Smooth muscle cell (in vitro differentiated cells): ENCODE measurements around the gene ATXN7. TPM values are rescaled to one million over a fixed set of nuclear protein-coding genes. Genes with fewer than 3 reads are reported as not detected.

Experiments
- DNase-seq: peaks from one replicate; lab custom pipeline; 2025; ENCODE audit not compliant: unreplicated experiment; lab: John Stamatoyannopoulos, UW
- H2AFZ ChIP-seq: fragments of 200-600 bp; sonication (generic); 2 replicates; pipeline ENCODE4 v1.6.0; 2016; ENCODE audit warnings: antibody characterized with exemption, low read depth, mild to moderate bottlenecking
- H3F3A ChIP-seq: fragments of 200-600 bp; sonication (generic); 2 replicates; pipeline ENCODE4 v1.6.0; 2017; ENCODE audit warnings: antibody characterized with exemption, low read depth
- H3K27ac ChIP-seq: fragments of 200-600 bp; sonication (generic); 2 replicates; pipeline ENCODE4 v1.5.1; 2016; ENCODE audit warnings: low read depth, mild to moderate bottlenecking
- H3K27me3 ChIP-seq: fragments of 200-600 bp; sonication (generic); 2 replicates; pipeline ENCODE4 v1.6.1; 2016; ENCODE audit warnings: low read depth, mild to moderate bottlenecking
- H3K36me3 ChIP-seq: fragments of 200-600 bp; sonication (generic); 2 replicates; pipeline ENCODE4 v1.5.1; 2016; ENCODE audit warnings: low read depth
- H3K4me1 ChIP-seq: fragments of 200-600 bp; sonication (generic); 2 replicates; pipeline ENCODE4 v1.5.1; 2016; ENCODE audit warnings: low read depth
- H3K4me2 ChIP-seq: fragments of 200-600 bp; sonication (generic); 2 replicates; pipeline ENCODE4 v1.6.0; 2016; ENCODE audit warnings: mild to moderate bottlenecking
- H3K4me3 ChIP-seq: fragments of 200-600 bp; sonication (generic); 2 replicates; pipeline ENCODE4 v1.5.1; 2016; ENCODE audit warnings: mild to moderate bottlenecking
- H3K79me2 ChIP-seq: fragments of 200-600 bp; sonication (generic); 2 replicates; pipeline ENCODE4 v1.6.0; 2016; ENCODE audit warnings: low read depth, mild to moderate bottlenecking
- H3K9ac ChIP-seq: fragments of 200-600 bp; sonication (generic); 2 replicates; pipeline ENCODE4 v1.6.0; 2016; ENCODE audit warnings: low read depth
- H3K9me3 ChIP-seq: fragments of 200-600 bp; sonication (generic); replicated peaks from 2 replicates; pipeline ENCODE4 v1.5.1; 2016; ENCODE audit warnings: low read depth
- H4K20me1 ChIP-seq: fragments of 200-600 bp; sonication (generic); 2 replicates; pipeline ENCODE4 v1.6.0; 2016; ENCODE audit warnings: low read depth
- WGBS: methylation state at CpG from one replicate; pipeline ENCODE4 v1.1.7; 2016; ENCODE audit warnings: low lambda C conversion rate; 5-methylcytosine and 5-hydroxymethylcytosine counted together
- polyA plus RNA-seq: library from polyadenylated mRNA; unstranded; fragments of >200 nt; fragmentation: Nextera tagmentation; extraction: Ambion mirVana; gene quantifications from 2 replicates; pipeline ENCODE4 v1.2.1, GENCODE V29; 2016
- total RNA-seq: library from RNA; depleted of rRNA; stranded (reverse); fragments of >200 nt; gene quantifications from 2 replicates; pipeline ENCODE4 v1.2.3, GENCODE V29; 2014
- TF ChIP-seq, protein P1 (sequence below): fragments of 200-600 bp; sonication (generic); IDR thresholded peaks from 2 replicates; pipeline ENCODE4 v1.5.1; 2017; ENCODE audit warnings: borderline replicate concordance, mild to moderate bottlenecking, antibody characterized with exemption; ENCODE audit not compliant: insufficient read depth, poor library complexity, severe bottlenecking

Gene ATXN7
- total and polyA plus RNA-seq, 2 experiments from 2014 or later = 3.6 to 14.1 TPM

DNA sequence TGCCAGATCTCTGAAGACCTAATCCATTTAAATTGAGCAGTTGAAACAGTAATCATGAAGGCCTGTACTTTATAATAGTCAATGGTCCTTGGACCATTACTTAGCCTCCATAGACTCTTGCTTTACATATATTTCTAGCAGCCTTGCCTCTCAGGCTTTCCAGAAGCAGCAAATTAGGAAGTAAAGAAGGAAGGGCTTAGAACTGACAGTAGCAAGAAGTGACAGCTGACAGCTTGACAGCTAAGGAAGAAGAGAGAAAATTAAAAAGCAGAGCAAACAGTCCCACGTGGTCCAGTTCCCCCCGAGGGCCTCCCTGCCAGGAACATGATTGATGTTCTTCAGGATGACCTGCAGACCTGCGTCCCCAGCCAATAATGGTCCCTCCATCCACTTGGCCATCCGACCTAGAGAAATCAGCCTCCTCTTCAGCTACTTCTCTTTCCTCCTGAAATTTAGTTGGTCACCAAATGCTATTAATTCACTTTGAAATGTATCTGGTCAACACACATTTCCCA lies 174.6 kb downstream of the ATXN7 start:
- H3K9ac ChIP-seq = no peak overlapping the region
- no peaks in the 10 kb centered on the region for H4K20me1 ChIP-seq
- no peaks in the 10 kb centered on the region for H3K79me2 ChIP-seq
- TF ChIP-seq, protein P1, sequence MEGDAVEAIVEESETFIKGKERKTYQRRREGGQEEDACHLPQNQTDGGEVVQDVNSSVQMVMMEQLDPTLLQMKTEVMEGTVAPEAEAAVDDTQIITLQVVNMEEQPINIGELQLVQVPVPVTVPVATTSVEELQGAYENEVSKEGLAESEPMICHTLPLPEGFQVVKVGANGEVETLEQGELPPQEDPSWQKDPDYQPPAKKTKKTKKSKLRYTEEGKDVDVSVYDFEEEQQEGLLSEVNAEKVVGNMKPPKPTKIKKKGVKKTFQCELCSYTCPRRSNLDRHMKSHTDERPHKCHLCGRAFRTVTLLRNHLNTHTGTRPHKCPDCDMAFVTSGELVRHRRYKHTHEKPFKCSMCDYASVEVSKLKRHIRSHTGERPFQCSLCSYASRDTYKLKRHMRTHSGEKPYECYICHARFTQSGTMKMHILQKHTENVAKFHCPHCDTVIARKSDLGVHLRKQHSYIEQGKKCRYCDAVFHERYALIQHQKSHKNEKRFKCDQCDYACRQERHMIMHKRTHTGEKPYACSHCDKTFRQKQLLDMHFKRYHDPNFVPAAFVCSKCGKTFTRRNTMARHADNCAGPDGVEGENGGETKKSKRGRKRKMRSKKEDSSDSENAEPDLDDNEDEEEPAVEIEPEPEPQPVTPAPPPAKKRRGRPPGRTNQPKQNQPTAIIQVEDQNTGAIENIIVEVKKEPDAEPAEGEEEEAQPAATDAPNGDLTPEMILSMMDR = no peak
- no peaks in the 10 kb centered on the region for H3K4me1 ChIP-seq
- H3F3A ChIP-seq = peaks cover 9% of the 10 kb centered on the region
- H3K4me2 ChIP-seq = no peak overlapping the region
- H3K36me3 ChIP-seq = no peaks in the 10 kb centered on the region
- no peak for DNase-seq
- 56% methylated on average over 4 of the region's 4 CpGs for WGBS
- no peaks in the 10 kb centered on the region for H3K9me3 ChIP-seq
- H3K27me3 ChIP-seq = no peaks in the 10 kb centered on the region
- no peak overlapping the region for H2AFZ ChIP-seq
- no peak overlapping the region for H3K27ac ChIP-seq
- no peak overlapping the region for H3K4me3 ChIP-seq

DNA sequence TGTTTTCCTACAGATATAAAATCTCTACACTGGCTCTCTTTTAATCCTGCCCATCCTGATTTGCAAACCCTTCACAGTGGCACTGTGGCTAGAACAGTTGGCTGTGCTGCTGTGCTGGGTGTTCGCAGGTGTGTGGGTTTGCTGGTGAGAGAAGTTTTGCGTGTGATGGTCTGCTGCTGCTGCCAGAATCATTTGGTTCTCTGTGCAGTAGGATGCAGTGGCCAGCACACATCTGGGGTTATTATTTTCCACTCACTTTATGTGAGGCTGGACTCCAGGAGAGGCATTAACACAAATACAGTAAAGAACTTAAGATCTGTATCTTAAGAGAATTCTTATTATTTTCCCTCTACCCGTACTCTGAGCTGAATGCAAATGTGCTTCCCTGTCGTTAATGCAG lies 175.7 kb downstream of the ATXN7 start:
- no peaks in the 10 kb centered on the region for H4K20me1 ChIP-seq
- H2AFZ ChIP-seq = peak overlapping the region; percentile 38
- no peaks in the 10 kb centered on the region for H3K27me3 ChIP-seq
- peak overlapping the region; percentile 11 for H3K4me2 ChIP-seq
- H3K79me2 ChIP-seq = no peaks in the 10 kb centered on the region
- no peaks in the 10 kb centered on the region for H3K4me1 ChIP-seq
- no peaks in the 10 kb centered on the region for H3K9me3 ChIP-seq
- H3K27ac ChIP-seq = peak overlapping the region; percentile 66
- WGBS = 64% methylated on average over 4 of the region's 4 CpGs
- H3K36me3 ChIP-seq = no peaks in the 10 kb centered on the region
- no peak overlapping the region for H3K9ac ChIP-seq
- TF ChIP-seq, protein P1 = no peak
- no peak overlapping the region for H3K4me3 ChIP-seq
- no peak for DNase-seq
- peaks cover 9% of the 10 kb centered on the region for H3F3A ChIP-seq

DNA sequence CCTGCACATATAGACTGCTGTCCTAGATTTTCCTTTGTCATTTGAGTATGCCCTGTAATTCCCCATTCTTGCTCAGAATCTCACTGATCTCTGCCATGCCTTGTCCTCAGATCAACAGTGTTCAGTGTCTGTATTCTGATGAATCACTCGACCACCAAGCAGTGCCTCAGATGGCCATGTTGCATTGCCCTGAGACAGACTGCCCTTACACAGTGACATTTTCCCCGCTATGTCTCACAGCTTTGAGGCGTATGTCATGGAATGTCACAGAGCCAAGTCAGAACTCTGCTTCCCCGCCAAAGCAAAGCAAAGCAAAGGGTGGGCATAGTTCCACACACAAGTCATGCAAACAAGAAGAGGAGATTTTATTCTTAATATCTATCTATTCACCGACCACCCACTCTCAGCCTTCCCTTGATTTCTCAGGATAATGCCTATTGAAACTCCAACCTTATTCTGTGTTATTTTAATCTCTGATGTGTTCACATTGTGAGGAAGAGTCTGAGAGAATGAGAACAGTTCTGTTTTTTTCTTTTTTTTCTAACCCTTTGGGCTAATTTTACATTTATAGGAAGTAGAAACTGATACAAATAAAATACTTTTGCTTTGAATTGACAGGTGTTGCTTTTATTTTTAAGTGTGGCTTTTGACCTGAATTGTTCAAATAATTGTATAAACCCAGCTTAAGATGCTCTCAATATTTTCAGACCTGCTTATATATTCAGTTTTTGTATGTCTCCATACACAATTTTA lies 176.5 kb downstream of the ATXN7 start:
- no peak for DNase-seq
- no peaks in the 10 kb centered on the region for H3K4me1 ChIP-seq
- H3K36me3 ChIP-seq = no peaks in the 10 kb centered on the region
- no peak overlapping the region for H2AFZ ChIP-seq
- H3K4me3 ChIP-seq = no peak overlapping the region
- H3K27ac ChIP-seq = peak overlapping the region; percentile 66
- H3K4me2 ChIP-seq = peak overlapping the region; percentile 11
- H4K20me1 ChIP-seq = no peaks in the 10 kb centered on the region
- H3K27me3 ChIP-seq = no peaks in the 10 kb centered on the region
- no peaks in the 10 kb centered on the region for H3K79me2 ChIP-seq
- no peaks in the 10 kb centered on the region for H3K9me3 ChIP-seq
- TF ChIP-seq, protein P1 = no peak
- H3K9ac ChIP-seq = no peak overlapping the region
- peaks cover 9% of the 10 kb centered on the region for H3F3A ChIP-seq
- 34% methylated on average over 5 of the region's 5 CpGs for WGBS
